AG09319 (cell line): ENCODE measurements around the gene RPS24.

Experiments
- DNase-seq: peaks from one replicate; pipeline ENCODE4 v3.0.0-alpha.2; 2010; ENCODE audit warnings: low read depth; ENCODE audit errors: extremely low read depth
- TF ChIP-seq, protein P1 (sequence below): IDR thresholded peaks from 2 replicates; pipeline ENCODE4 v1.5.1; 2011; ENCODE audit warnings: low read depth, mild to moderate bottlenecking, inconsistent platforms, low read length, moderate library complexity

RPS24 gene

DNA sequence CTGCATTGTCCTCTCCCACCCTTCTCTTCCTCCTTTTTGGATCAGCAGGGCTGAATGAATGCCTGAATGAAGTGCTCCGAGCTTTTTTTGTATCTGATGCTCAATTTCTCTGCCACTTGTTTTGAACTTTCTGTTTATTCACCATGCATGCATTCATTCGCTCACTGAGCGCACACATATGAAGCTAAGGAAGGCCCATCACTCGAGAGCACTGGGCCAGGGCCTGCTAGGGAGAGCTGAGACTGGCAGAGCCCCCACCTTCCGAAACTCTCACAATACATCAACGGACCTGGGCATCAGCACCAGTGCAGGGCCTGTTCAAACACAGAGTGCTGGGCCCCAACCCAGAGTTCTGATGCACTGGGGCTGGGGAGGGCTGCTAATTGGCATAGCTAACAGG, 45.7 kb downstream of the RPS24 start:
- TF ChIP-seq, protein P1, sequence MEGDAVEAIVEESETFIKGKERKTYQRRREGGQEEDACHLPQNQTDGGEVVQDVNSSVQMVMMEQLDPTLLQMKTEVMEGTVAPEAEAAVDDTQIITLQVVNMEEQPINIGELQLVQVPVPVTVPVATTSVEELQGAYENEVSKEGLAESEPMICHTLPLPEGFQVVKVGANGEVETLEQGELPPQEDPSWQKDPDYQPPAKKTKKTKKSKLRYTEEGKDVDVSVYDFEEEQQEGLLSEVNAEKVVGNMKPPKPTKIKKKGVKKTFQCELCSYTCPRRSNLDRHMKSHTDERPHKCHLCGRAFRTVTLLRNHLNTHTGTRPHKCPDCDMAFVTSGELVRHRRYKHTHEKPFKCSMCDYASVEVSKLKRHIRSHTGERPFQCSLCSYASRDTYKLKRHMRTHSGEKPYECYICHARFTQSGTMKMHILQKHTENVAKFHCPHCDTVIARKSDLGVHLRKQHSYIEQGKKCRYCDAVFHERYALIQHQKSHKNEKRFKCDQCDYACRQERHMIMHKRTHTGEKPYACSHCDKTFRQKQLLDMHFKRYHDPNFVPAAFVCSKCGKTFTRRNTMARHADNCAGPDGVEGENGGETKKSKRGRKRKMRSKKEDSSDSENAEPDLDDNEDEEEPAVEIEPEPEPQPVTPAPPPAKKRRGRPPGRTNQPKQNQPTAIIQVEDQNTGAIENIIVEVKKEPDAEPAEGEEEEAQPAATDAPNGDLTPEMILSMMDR: no peak
- DNase-seq: no peak

DNA sequence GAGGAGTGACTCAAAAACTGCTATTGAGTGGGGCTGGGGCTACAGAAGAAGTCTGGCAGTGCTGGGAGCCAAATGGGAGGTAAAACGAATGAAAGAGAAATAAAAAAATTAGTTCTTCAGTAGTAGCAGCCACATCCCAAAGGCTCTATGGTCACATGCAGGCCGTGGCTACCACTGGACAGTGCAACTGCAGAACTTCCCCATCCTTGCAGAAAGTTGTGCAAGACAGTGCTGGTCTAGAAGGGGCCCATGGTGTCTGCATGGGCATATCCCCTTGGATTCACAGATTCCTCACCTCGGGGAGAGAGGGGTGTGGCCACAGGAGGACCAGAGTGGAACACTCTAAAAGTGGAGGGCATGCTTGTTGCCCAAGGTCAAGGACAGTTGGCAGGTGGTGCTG, 47.6 kb downstream of the RPS24 start:
- no peak for DNase-seq
- TF ChIP-seq, protein P1: no peak

DNA sequence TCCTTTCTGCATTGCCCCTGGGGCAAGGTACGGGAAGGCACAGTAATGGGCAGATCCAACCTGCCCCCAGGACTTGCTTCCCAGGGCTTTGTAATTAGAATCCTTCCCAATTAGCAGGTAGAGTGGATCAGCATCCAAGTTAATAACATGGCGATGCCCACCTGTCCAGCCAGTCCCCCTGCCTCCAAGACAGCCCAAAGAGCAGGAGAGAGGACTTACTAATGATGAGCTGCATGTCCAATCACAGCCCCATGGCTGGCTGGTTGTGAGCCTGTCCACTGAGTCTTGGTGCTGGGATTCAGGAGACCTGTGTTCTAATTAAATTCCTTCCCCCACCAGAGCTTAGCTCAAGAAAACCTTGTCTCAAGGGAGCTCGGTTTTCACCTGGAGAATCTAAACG, 49.0 kb downstream of the RPS24 start:
- TF ChIP-seq, protein P1: no peak
- no peak for DNase-seq
